Spleen (tissue), 7 donors: ENCODE measurements around the gene PMM2.
"Not testable (repeated sequence)": the region's sequence is repeated elsewhere in the genome, so short reads cannot be mapped to it uniquely, and the experiment has no call there.

Experiments
- CTCF ChIP-seq, 11 experiments: fragments of 200-600 bp in 7 of 11; fragments of 450-650 bp in 4 of 11; sonication (generic) in 4 of 11; IDR thresholded peaks in 8 of 11; conservative IDR thresholded peaks in 3 of 11; 1 replicate in 7 of 11; 2 replicates in 4 of 11; pipeline versions ENCODE4 v1.4.0 to v1.8.0; 2016 to 2021; ENCODE audit warnings: antibody characterized with exemption in 11 of 11, inconsistent platforms in 4 of 11, mild to moderate bottlenecking in 1 of 11
- POLR2A ChIP-seq, 3 donors: fragments of 450-650 bp; IDR thresholded peaks; one replicate each; pipeline ENCODE4 v1.5.1; 2017; ENCODE audit warnings: antibody characterized with exemption in 3 of 3, mild to moderate bottlenecking in 1 of 3
- POLR2AphosphoS5 ChIP-seq, 3 donors: sonication (generic); formaldehyde crosslinking; IDR thresholded peaks; one replicate each; pipeline ENCODE4 v1.5.1; 2017; ENCODE audit warnings: antibody characterized with exemption in 3 of 3
- donor health status: DM: no; HTN: no; CAD: no; lungs with moderate emphysema.
- donor health status: DM: no; HTN: no; CAD: no.
- donor health status: DM: no; HTN: no; CAD: no.

GRCh38 chr16:8875317-8875716 is 77.7 kb downstream of the PMM2 start:
- TF ChIP-seq CTCF (IDR thresholded peaks at IDR 0.05 in 8 of 11, conservative IDR thresholded peaks at IDR 0.05 in 3 of 11); POLR2A (IDR thresholded peaks at IDR 0.05); POLR2AphosphoS5 (IDR thresholded peaks at IDR 0.05): not testable (repeated sequence)
